K562 (cell line): ENCODE data around the gene GABPB1. TPM values are rescaled to one million over a fixed set of nuclear protein-coding genes. Genes with fewer than 3 reads are reported as not detected.
A peak's percentile ranks its signal among the peaks of the same experiment; 100 is the strongest.

Experiments used
- ATAC-seq: fragments of 200-7000 bp; cut with Tn5 transposase; 3 replicates; pipeline ENCODE4 v1.9.1; 2020; ENCODE audit warnings: moderate library complexity
- BruUV-seq: library from RNA; stranded (reverse); fragments of 400-500 nt; replicated peaks from 2 replicates; lab custom pipeline; 2021; lab: Mats Ljungman, UMichigan
- CTCF ChIA-PET: fragments of 300-600 bp; formaldehyde crosslinking; extraction: SDS; loops from one replicate; lab custom pipeline; 2021; ENCODE audit warnings: low intra/inter-chr PET ratio; lab: Yijun Ruan, JAX
- POLR2A ChIA-PET: fragments of 300-600, 350-650 bp; sonication (Branson Sonifier 250); formaldehyde crosslinking; extraction: SDS; loops from one replicate; lab custom pipeline; 2021; ENCODE audit warnings: antibody characterized with exemption, inconsistent platforms; lab: Yijun Ruan, JAX
- DNase-seq, 4 experiments: peaks; one replicate each; pipeline versions ENCODE4 v3.0.0 to v3.0.0-alpha.2; 2011 to 2018; ENCODE audit warnings: low spot score in 3 of 4, mixed read lengths in 3 of 4; ENCODE audit errors: extremely low read depth in 1 of 4
- FAIRE-seq: peaks from 2 replicates; lab custom pipeline; 2011; peaks lifted over from hg19 to GRCh38; lab: Jason Lieb, UNC
- H2AFZ ChIP-seq: 2 replicates; pipeline ENCODE4 v1.6.0; 2011; ENCODE audit warnings: low read depth, low read length, control low read depth, inconsistent platforms
- H3K27ac ChIP-seq: fragments of 200-600 bp; 3 replicates; pipeline ENCODE4 v1.8.0; 2011; ENCODE audit warnings: low read depth, mild to moderate bottlenecking, control low read depth, inconsistent platforms, low read length, moderate library complexity, mixed read lengths; ENCODE audit errors: extremely low read depth
- H3K27me3 ChIP-seq, 2 experiments: fragments of 300-600 bp in 1 of 2; 2 replicates in 1 of 2; 3 replicates in 1 of 2; pipeline versions ENCODE4 v1.6.0 to v1.8.0; 2011; ENCODE audit warnings: inconsistent platforms in 2 of 2, low read length in 2 of 2, mild to moderate bottlenecking in 1 of 2, mixed read lengths in 1 of 2, moderate library complexity in 1 of 2; ENCODE audit not compliant: control insufficient read depth in 2 of 2, insufficient read depth in 2 of 2
- H3K36me3 ChIP-seq: fragments of 300-600 bp; 3 replicates; pipeline ENCODE4 v1.8.0; 2011; ENCODE audit warnings: mild to moderate bottlenecking, low read length, inconsistent platforms; ENCODE audit not compliant: control insufficient read depth, insufficient read depth
- H3K4me1 ChIP-seq, 2 experiments: fragments of 200-600 bp in 1 of 2; replicated peaks in 1 of 2; 2 replicates in 1 of 2; 3 replicates in 1 of 2; pipeline versions ENCODE4 v1.5.1 to v1.8.0; 2011; ENCODE audit warnings: inconsistent platforms in 2 of 2, low read length in 2 of 2, mild to moderate bottlenecking in 1 of 2, mixed read lengths in 1 of 2, moderate library complexity in 1 of 2; ENCODE audit not compliant: control insufficient read depth in 2 of 2, insufficient read depth in 2 of 2
- H3K4me2 ChIP-seq: 2 replicates; pipeline ENCODE4 v1.6.1; 2011; ENCODE audit warnings: low read length, control low read depth, inconsistent platforms, mixed read lengths; ENCODE audit not compliant: insufficient read depth
- H3K4me3 ChIP-seq: fragments of 200-600 bp; sonication (generic), shearing (Covaris generic); 2 replicates; pipeline ENCODE4 v1.5.1; 2016; ENCODE audit warnings: control low read depth, inconsistent platforms
- H3K79me2 ChIP-seq: fragments of 200-600 bp; 3 replicates; pipeline ENCODE4 v1.8.0; 2011; ENCODE audit warnings: low read length, inconsistent platforms; ENCODE audit not compliant: control insufficient read depth, insufficient read depth
- H3K9ac ChIP-seq, 2 experiments: 2 replicates each; pipeline versions ENCODE4 v1.6.0 to v1.6.1; 2011; ENCODE audit warnings: low read depth in 2 of 2, low read length in 2 of 2, control low read depth in 1 of 2, inconsistent platforms in 1 of 2, mild to moderate bottlenecking in 1 of 2, mixed read lengths in 1 of 2; ENCODE audit not compliant: insufficient read depth in 1 of 2
- H3K9me1 ChIP-seq: one replicate; pipeline ENCODE4 v1.6.0; 2011; ENCODE audit warnings: inconsistent platforms, mild to moderate bottlenecking, low read length, moderate library complexity; ENCODE audit not compliant: control insufficient read depth, insufficient read depth
- H3K9me3 ChIP-seq: replicated peaks from 2 replicates; pipeline ENCODE4 v1.5.1; 2011; ENCODE audit warnings: low read depth, low read length, inconsistent platforms; ENCODE audit not compliant: control insufficient read depth, insufficient read depth
- H4K20me1 ChIP-seq: replicated peaks from 2 replicates; pipeline ENCODE4 v1.6.1; 2011; ENCODE audit warnings: low read length, inconsistent platforms, mixed read lengths; ENCODE audit not compliant: control insufficient read depth, insufficient read depth
- BCOR ChIP-seq: fragments of 450-650 bp; IDR thresholded peaks from 2 replicates; pipeline ENCODE4 v1.6.1; 2016
- RBM25 ChIP-seq: fragments of 200-400 bp; formaldehyde crosslinking; IDR thresholded peaks from 2 replicates; pipeline ENCODE4 v1.6.1; 2018; ENCODE audit warnings: low read length, low read depth, moderate library complexity; ENCODE audit not compliant: severe bottlenecking
- ZNF121 ChIP-seq: sonication (generic); formaldehyde crosslinking; conservative IDR thresholded peaks from 2 replicates; pipeline ENCODE4 v1.8.0; 2022; ENCODE audit warnings: missing genetic modification reagents
- ZNF311 ChIP-seq: fragments of 250-450 bp; sonication (Bioruptor Pico); IDR thresholded peaks from 2 replicates; pipeline ENCODE4 v1.4.0; 2020; ENCODE audit warnings: mild to moderate bottlenecking, moderate library complexity
- ZNF41 ChIP-seq: fragments of 250-450 bp; sonication (Bioruptor Pico); conservative IDR thresholded peaks from 2 replicates; pipeline ENCODE4 v1.4.0; 2020; ENCODE audit warnings: mild to moderate bottlenecking
- WGBS: fragments of 100-300 bp; shearing (Covaris generic); methylation state at CpG from one replicate; pipeline ENCODE4 v1.1.6; 2016; ENCODE audit warnings: low coverage, mixed read lengths; ENCODE audit not compliant: insufficient coverage; ENCODE audit errors: missing lambda C conversion rate; 5-methylcytosine and 5-hydroxymethylcytosine counted together
- in situ Hi-C: fragments of 300-500 bp; cut with MboI; formaldehyde crosslinking; loops from 4 replicates; pipeline ENCODE4 v1.15.0; 2018; ENCODE audit warnings: inconsistent platforms, mixed read lengths
- intact Hi-C: fragments of 100-400 bp; cut with micrococcal nuclease; formaldehyde crosslinking; loops from 2 replicates; pipeline ENCODE4 v1.14.2; 2022
- polyA plus RNA-seq, 8 experiments: library from polyadenylated mRNA; depleted of rRNA in 4 of 8; stranded (reverse) in 5 of 8; unstranded in 3 of 8; fragments of >200 nt; fragmentation: Nextera tagmentation in 2 of 8; fragmentation: Illumina TruSeq in 1 of 8; extraction: Ambion mirVana in 2 of 8; extraction: Trizol in 1 of 8; gene quantifications; 2 replicates each; pipeline versions ENCODE4 v1.2.1 to v1.2.3, GENCODE V29; 2011 to 2014; ENCODE audit warnings: inconsistent platforms in 1 of 8, missing spikeins in 1 of 8
- total RNA-seq, 7 experiments: library from RNA; depleted of rRNA in 6 of 7; stranded (reverse); fragments of >200 nt in 6 of 7; fragmentation: Illumina TruSeq in 2 of 7; extraction: Trizol in 2 of 7; gene quantifications; 2 replicates each; pipeline versions ENCODE4 v1.2.1 to v1.2.3, GENCODE V29; 2011 to 2021; ENCODE audit warnings: low replicate concordance in 1 of 7

The GABPB1 gene
- total and polyA plus RNA-seq, 9 of the 15 experiments (the other 6 are each of a cell fraction or from before 2014, with no cell fraction given): 11.8 to 42.3 (median 33.2) TPM

DNA sequence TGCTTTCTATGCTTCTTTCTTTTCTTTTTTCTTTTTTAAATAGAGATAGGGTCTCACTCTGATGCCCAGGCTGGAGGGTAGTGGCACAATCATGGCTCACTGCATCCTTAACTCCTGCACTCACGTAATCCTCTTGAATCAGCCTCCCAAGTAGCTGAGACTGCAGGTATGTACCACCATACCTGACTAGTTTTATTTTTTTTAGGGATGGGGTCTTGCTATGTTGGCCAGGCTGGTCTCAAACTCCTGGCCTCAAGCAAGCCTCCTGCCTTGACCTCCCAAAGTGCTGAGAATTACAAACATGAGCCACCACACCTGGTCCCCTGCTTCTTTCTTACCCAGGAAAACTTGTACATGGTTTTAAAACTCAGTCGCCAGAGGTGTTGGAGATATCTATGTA is 65.2 kb downstream of the GABPB1 start:
- DNase-seq (no peak), ATAC-seq (no peak), FAIRE-seq (peak; percentile 23)
- Histone ChIP-seq H4K20me1 (no peaks in the 10 kb centered on the region), H2AFZ (no peak overlapping the region), H3K4me3 (no peak overlapping the region), H3K9ac (no peak overlapping the region), H3K4me2 (no peak overlapping the region), H3K27me3 (no peaks in the 10 kb centered on the region), H3K36me3 (peaks cover 54% of the 10 kb centered on the region), H3K27ac (no peak overlapping the region), H3K9me3 (no peaks in the 10 kb centered on the region), H3K79me2 (no peaks in the 10 kb centered on the region), H3K4me1 (peaks cover 0 to 13% of the 10 kb centered on the region in 2 experiments; a peak in 4 of 5 replicates), H3K9me1 (no peaks in the 10 kb centered on the region)
- intact Hi-C loops (no loop called here), in situ Hi-C loops (no loop called here)
- TF ChIP-seq ZNF41 (no peak), BCOR (peak; percentile 32; the same call in 1 of the 2 replicates), ZNF121 (CRISPR knock-in tag) (peak; percentile 95), RBM25 (peak; percentile 55), ZNF311 (no peak)
- 93% methylated on average over 2 of the region's 2 CpGs for WGBS
- CTCF ChIA-PET: no interaction called here
- no TSS peak for BruUV-seq
- POLR2A ChIA-PET: interaction anchor here (0.6 to 1.1 kb wide), 2 partner anchors 12 to 184 kb away, joined by 3 to 4 read pairs; no protein-coding TSS in a partner anchor
